HCT116 (cell line): Measurements from ENCODE around the gene DNAAF1. TPM values are rescaled to one million over a fixed set of nuclear protein-coding genes. Genes with fewer than 3 reads are reported as not detected.

Source experiments
- ATAC-seq: fragments of 200-7000 bp; cut with Tn5 transposase; 2 replicates; pipeline ENCODE4 v1.9.1; 2020; ENCODE audit warnings: mild to moderate bottlenecking, moderate library complexity
- BruUV-seq: library from RNA; stranded (reverse); fragments of 400-500 nt; replicated peaks from 2 replicates; lab custom pipeline; 2021; lab: Mats Ljungman, UMichigan
- CTCF ChIA-PET: fragments of 300-600 bp; sonication (Branson Sonifier 250); formaldehyde crosslinking; loops from one replicate; lab custom pipeline; 2021; ENCODE audit warnings: antibody characterized with exemption; lab: Charles Lee
- POLR2A ChIA-PET: fragments of 300-600, 350-600 bp; sonication (Branson Sonifier 250); formaldehyde crosslinking; loops from one replicate; lab custom pipeline; 2021; ENCODE audit warnings: antibody characterized with exemption; lab: Charles Lee
- RAD21 ChIA-PET, 2 experiments: fragments of 300-600 bp; sonication (Branson Sonifier 250); formaldehyde crosslinking; loops; one replicate each; lab custom pipeline; 2023; ENCODE audit warnings: low total read pairs in 2 of 2; ENCODE audit not compliant: uncharacterized antibody in 2 of 2, unreplicated experiment in 2 of 2, low non-redundant PET in 1 of 2; lab: Charles Lee
- DNase-seq: peaks from one replicate; pipeline ENCODE4 v3.0.0-alpha.2; 2010; ENCODE audit warnings: low read depth, low spot score
- H2AFZ ChIP-seq: fragments of 200-600 bp; shearing (Covaris generic), sonication (generic); 2 replicates; pipeline ENCODE4 v1.6.1; 2017; ENCODE audit warnings: low read depth, mixed run types, mixed read lengths, antibody characterized with exemption, low read length; ENCODE audit not compliant: poor library complexity, severe bottlenecking
- H3K27ac ChIP-seq: 2 replicates; pipeline ENCODE4 v1.5.1; 2012; ENCODE audit warnings: low read depth, low read length
- H3K27me3 ChIP-seq: fragments of 200-600 bp; sonication (generic); 2 replicates; pipeline ENCODE4 v1.6.1; 2016; ENCODE audit warnings: mixed run types, low read length, mixed read lengths; ENCODE audit not compliant: insufficient read depth
- H3K36me3 ChIP-seq, 2 experiments: fragments of 200-500 bp in 1 of 2; fragments of 200-600 bp in 1 of 2; sonication (Bioruptor generic) in 1 of 2; sonication (generic) in 1 of 2; 2 replicates each; pipeline versions ENCODE4 v1.5.1 to v1.6.1; 2014 to 2016; ENCODE audit warnings: low read length in 2 of 2, inconsistent platforms in 1 of 2, mixed read lengths in 1 of 2, mixed run types in 1 of 2; ENCODE audit not compliant: insufficient read depth in 2 of 2, control insufficient read depth in 1 of 2
- H3K4me1 ChIP-seq, 2 experiments: fragments of 200-600 bp in 1 of 2; sonication (generic) in 1 of 2; 2 replicates each; pipeline versions ENCODE4 v1.5.1 to v1.6.1; 2012 to 2017; ENCODE audit warnings: low read length in 2 of 2, inconsistent platforms in 1 of 2, mild to moderate bottlenecking in 1 of 2, mixed read lengths in 1 of 2, mixed run types in 1 of 2, moderate library complexity in 1 of 2; ENCODE audit not compliant: insufficient read depth in 2 of 2, control insufficient read depth in 1 of 2
- H3K4me2 ChIP-seq: fragments of 200-600 bp; sonication (generic); 2 replicates; pipeline ENCODE4 v1.6.1; 2017; ENCODE audit warnings: mixed run types, low read length, mixed read lengths
- H3K4me3 ChIP-seq, 2 experiments: fragments of 200-600 bp in 1 of 2; sonication (generic) in 1 of 2; replicated peaks in 1 of 2; 2 replicates each; pipeline ENCODE4 v1.5.1; 2011 to 2016; ENCODE audit warnings: low read length in 2 of 2, control low read depth in 1 of 2, low read depth in 1 of 2, mild to moderate bottlenecking in 1 of 2, mixed read lengths in 1 of 2, mixed run types in 1 of 2
- H3K79me2 ChIP-seq: fragments of 200-600 bp; sonication (generic); 2 replicates; pipeline ENCODE4 v1.6.1; 2017; ENCODE audit warnings: mild to moderate bottlenecking, mixed run types, low read length, moderate library complexity, mixed read lengths; ENCODE audit not compliant: insufficient read depth
- H3K9ac ChIP-seq: fragments of 200-600 bp; sonication (generic); 2 replicates; pipeline ENCODE4 v1.6.1; 2016; ENCODE audit warnings: low read length, mixed read lengths
- H3K9me2 ChIP-seq: fragments of 200-600 bp; sonication (generic), shearing (Covaris generic); 2 replicates; pipeline ENCODE4 v1.6.1; 2017; ENCODE audit warnings: mixed run types, mild to moderate bottlenecking, moderate library complexity; ENCODE audit not compliant: insufficient read depth
- H3K9me3 ChIP-seq, 2 experiments: fragments of 200-500 bp in 1 of 2; fragments of 200-600 bp in 1 of 2; sonication (Bioruptor generic) in 1 of 2; sonication (generic) in 1 of 2; 2 replicates each; pipeline ENCODE4 v1.6.1; 2014 to 2017; ENCODE audit warnings: low read length in 2 of 2, mixed read lengths in 2 of 2, inconsistent platforms in 1 of 2, low read depth in 1 of 2, mild to moderate bottlenecking in 1 of 2, mixed run types in 1 of 2, moderate library complexity in 1 of 2; ENCODE audit not compliant: control insufficient read depth in 1 of 2, insufficient read depth in 1 of 2
- H4K20me1 ChIP-seq: fragments of 200-600 bp; sonication (generic), shearing (Covaris generic); 2 replicates; pipeline ENCODE4 v1.6.1; 2017; ENCODE audit warnings: mixed run types, mild to moderate bottlenecking, moderate library complexity; ENCODE audit not compliant: insufficient read depth
- ATF3 ChIP-seq: IDR thresholded peaks from 2 replicates; pipeline ENCODE4 v1.6.1; 2012
- CBX3 ChIP-seq: IDR thresholded peaks from 2 replicates; pipeline ENCODE4 v1.6.1; 2012; ENCODE audit warnings: low read depth
- CEBPB ChIP-seq: IDR thresholded peaks from 2 replicates; pipeline ENCODE4 v1.6.1; 2012; ENCODE audit warnings: low read depth
- ELF1 ChIP-seq: IDR thresholded peaks from 2 replicates; pipeline ENCODE4 v1.6.1; 2012; ENCODE audit warnings: low read depth, borderline replicate concordance
- JUND ChIP-seq: IDR thresholded peaks from 2 replicates; pipeline ENCODE4 v1.6.1; 2012
- MAX ChIP-seq: IDR thresholded peaks from 2 replicates; pipeline ENCODE4 v1.6.1; 2012
- POLR2AphosphoS5 ChIP-seq: IDR thresholded peaks from 2 replicates; pipeline ENCODE4 v1.6.1; 2011; ENCODE audit warnings: mild to moderate bottlenecking, low read depth, low read length, moderate library complexity
- RAD21 ChIP-seq: IDR thresholded peaks from 2 replicates; pipeline ENCODE4 v1.6.1; 2012; ENCODE audit warnings: low read depth, mild to moderate bottlenecking
- SIN3A ChIP-seq: IDR thresholded peaks from 2 replicates; pipeline ENCODE4 v1.6.1; 2012; ENCODE audit warnings: low read depth
- SP1 ChIP-seq: IDR thresholded peaks from 2 replicates; pipeline ENCODE4 v1.6.1; 2012; ENCODE audit warnings: low read depth
- SRF ChIP-seq: IDR thresholded peaks from 2 replicates; pipeline ENCODE4 v1.6.1; 2012; ENCODE audit warnings: low read depth
- TCF7L2 ChIP-seq: IDR thresholded peaks from 2 replicates; pipeline ENCODE4 v1.7.0; 2011; ENCODE audit warnings: borderline replicate concordance, inconsistent platforms; ENCODE audit not compliant: insufficient read depth, insufficient read length; ENCODE audit errors: extremely low read depth
- YY1 ChIP-seq: IDR thresholded peaks from 2 replicates; pipeline ENCODE4 v1.6.1; 2011; ENCODE audit warnings: low read length, low read depth, moderate library complexity, mild to moderate bottlenecking; ENCODE audit not compliant: insufficient replicate concordance; ENCODE audit errors: extremely low read depth
- ZBTB33 ChIP-seq: IDR thresholded peaks from 2 replicates; pipeline ENCODE4 v1.6.1; 2011; ENCODE audit warnings: mild to moderate bottlenecking, low read length, moderate library complexity; ENCODE audit not compliant: insufficient replicate concordance; ENCODE audit errors: extremely low read depth
- ZNF274 ChIP-seq: fragments of 200-500 bp; sonication (Bioruptor generic); IDR thresholded peaks from 2 replicates; pipeline ENCODE4 v1.6.1; 2014; ENCODE audit warnings: mild to moderate bottlenecking, low read depth, low read length, inconsistent platforms
- intact Hi-C: fragments of 100-400 bp; cut with micrococcal nuclease; formaldehyde crosslinking; loops from 2 replicates; pipeline ENCODE4 v1.10.0; 2022
- total RNA-seq: library from RNA; stranded (reverse); gene quantifications from one replicate; pipeline ENCODE4 v1.2.1, GENCODE V29; 2021; ENCODE audit not compliant: unreplicated experiment

Gene DNAAF1
- total RNA-seq, 1 experiment from 2014 or later = 0.30 TPM

- no peak for TF ChIP-seq TCF7L2
- TF ChIP-seq RAD21 = no peak
- no peak for TF ChIP-seq SIN3A
- no peak for TF ChIP-seq ATF3
- no peak for TF ChIP-seq JUND
Measured at GRCh38 chr16:84194470-84195200, 49.5 kb downstream of the DNAAF1 start (continued).

GRCh38 chr16:84195201-84196093, 50.3 kb downstream of the DNAAF1 start:
- no peaks in the 10 kb centered on the region for H3K9me2 ChIP-seq
- H3K4me1 ChIP-seq = peaks cover 0 to 7% of the 10 kb centered on the region in 2 experiments; a peak in 1 of 4 replicates
- H3K4me3 ChIP-seq = no peak overlapping the region
- no peak for DNase-seq
- RAD21 ChIA-PET = no interaction called here
- H3K9me3 ChIP-seq = no peaks in the 10 kb centered on the region
- no peaks in the 10 kb centered on the region for H3K27me3 ChIP-seq
- no peak overlapping the region for H3K4me2 ChIP-seq
- no peak for ATAC-seq
- POLR2A ChIA-PET = no interaction called here
- no peak overlapping the region for H2AFZ ChIP-seq
- CTCF ChIA-PET = interaction anchor here (1.1 to 2.4 kb wide), 2 partner anchors 8 to 82 kb away, joined by 3 to 11 read pairs; partner anchors contain the start of gene TAF1C
- no peaks in the 10 kb centered on the region for H4K20me1 ChIP-seq
- intact Hi-C loops = no loop called here
- H3K27ac ChIP-seq = no peak overlapping the region
- H3K36me3 ChIP-seq = no peaks in the 10 kb centered on the region
- no peaks in the 10 kb centered on the region for H3K79me2 ChIP-seq
- H3K9ac ChIP-seq = no peak overlapping the region
- BruUV-seq = no TSS peak
- TF ChIP-seq CBX3 (no peak), POLR2AphosphoS5 (no peak), SIN3A (no peak), YY1 (no peak), JUND (no peak), ATF3 (no peak), SP1 (no peak), MAX (no peak), ELF1 (no peak), SRF (no peak), ZNF274 (no peak), ZBTB33 (no peak), CEBPB (no peak), RAD21 (no peak)
